PC-3 (cell line): ENCODE results near the gene TMTC2. TPM values are rescaled to one million over a fixed set of nuclear protein-coding genes. Genes with fewer than 3 reads are reported as not detected.
A peak's percentile ranks its signal among the peaks of the same experiment; 100 is the strongest.
"Not testable (repeated sequence)": the region's sequence is repeated elsewhere in the genome, so short reads cannot be mapped to it uniquely, and the experiment has no call there.

Experiments used
- ATAC-seq: fragments of 200-7000 bp; cut with Tn5 transposase; 2 replicates; pipeline ENCODE4 v1.9.1; 2020; ENCODE audit warnings: mild to moderate bottlenecking, moderate library complexity
- BruUV-seq: library from RNA; stranded (reverse); fragments of 400-500 nt; replicated peaks from 2 replicates; lab custom pipeline; 2021; lab: Mats Ljungman, UMichigan
- CTCF ChIA-PET: fragments of 300-600 bp; sonication (Branson Sonifier 250); formaldehyde crosslinking; loops from one replicate; lab custom pipeline; 2022; ENCODE audit warnings: antibody characterized with exemption; lab: Charles Lee
- POLR2A ChIA-PET: fragments of 300-600 bp; sonication (Branson Sonifier 250); formaldehyde crosslinking; loops from one replicate; lab custom pipeline; 2022; ENCODE audit warnings: antibody characterized with exemption; ENCODE audit not compliant: unreplicated experiment; lab: Charles Lee
- DNase-seq: peaks from one replicate; pipeline ENCODE4 v3.0.0-alpha.2; 2015
- H2AFZ ChIP-seq: fragments of 300-600 bp; sonication (generic); 2 replicates; pipeline ENCODE4 v1.6.0; 2016; ENCODE audit warnings: antibody characterized with exemption, low read length
- H3F3A ChIP-seq: fragments of 300-600 bp; sonication (generic); one replicate; pipeline ENCODE4 v1.6.0; 2017; ENCODE audit warnings: antibody characterized with exemption, low read length, control low read depth, mild to moderate bottlenecking; ENCODE audit not compliant: unreplicated experiment
- H3K27ac ChIP-seq: fragments of 300-600 bp; sonication (generic); 2 replicates; pipeline ENCODE4 v1.5.1; 2016; ENCODE audit warnings: mild to moderate bottlenecking, low read length
- H3K27me3 ChIP-seq: fragments of 300-600 bp; sonication (generic); 2 replicates; pipeline ENCODE4 v1.6.1; 2016; ENCODE audit warnings: low read length, mixed read lengths
- H3K36me3 ChIP-seq: fragments of 300-600 bp; sonication (generic); 2 replicates; pipeline ENCODE4 v1.6.1; 2016; ENCODE audit warnings: low read depth, mixed run types, low read length, mixed read lengths
- H3K4me1 ChIP-seq: fragments of 300-600 bp; sonication (generic); 2 replicates; pipeline ENCODE4 v1.5.1; 2016; ENCODE audit warnings: low read length; ENCODE audit not compliant: insufficient read depth
- H3K4me2 ChIP-seq: fragments of 300-600 bp; sonication (generic); 2 replicates; pipeline ENCODE4 v1.6.0; 2016; ENCODE audit warnings: low read length
- H3K4me3 ChIP-seq: fragments of 300-600 bp; sonication (generic); 2 replicates; pipeline ENCODE4 v1.5.1; 2016; ENCODE audit warnings: mild to moderate bottlenecking, low read length, mixed read lengths
- H3K79me2 ChIP-seq: fragments of 300-600 bp; sonication (generic); 2 replicates; pipeline ENCODE4 v1.6.1; 2017; ENCODE audit warnings: low read length, mixed read lengths
- H3K9ac ChIP-seq: fragments of 300-600 bp; sonication (generic); 2 replicates; pipeline ENCODE4 v1.6.0; 2016; ENCODE audit warnings: mild to moderate bottlenecking, low read length
- H3K9me2 ChIP-seq: fragments of 300-600 bp; sonication (generic); replicated peaks from 2 replicates; pipeline ENCODE4 v1.6.1; 2016; ENCODE audit warnings: mixed run types, low read length, mixed read lengths
- H3K9me3 ChIP-seq: fragments of 300-600 bp; sonication (generic); 2 replicates; pipeline ENCODE4 v1.6.1; 2016; ENCODE audit warnings: low read length, mixed read lengths
- H4K20me1 ChIP-seq: fragments of 300-600 bp; sonication (generic); 2 replicates; pipeline ENCODE4 v1.6.1; 2016; ENCODE audit warnings: low read length, mixed read lengths
- CTCF ChIP-seq: fragments of 300-600 bp; sonication (generic); conservative IDR thresholded peaks from 2 replicates; pipeline ENCODE4 v1.5.1; 2017; ENCODE audit warnings: antibody characterized with exemption, low read depth, mild to moderate bottlenecking, low read length
- EZH2 ChIP-seq: fragments of 300-600 bp; sonication (generic); IDR thresholded peaks from one replicate; pipeline ENCODE4 v1.6.1; 2017; ENCODE audit warnings: antibody characterized with exemption, mild to moderate bottlenecking, low read length; ENCODE audit not compliant: unreplicated experiment
- EZH2phosphoT487 ChIP-seq: fragments of 300-600 bp; sonication (generic); IDR thresholded peaks from 2 replicates; pipeline ENCODE4 v1.6.1; 2018; ENCODE audit warnings: mild to moderate bottlenecking, antibody characterized with exemption, low read length, borderline replicate concordance
- intact Hi-C: fragments of 100-400 bp; cut with micrococcal nuclease; formaldehyde crosslinking; loops from 2 replicates; pipeline ENCODE4 v1.9.0; 2023
- total RNA-seq: library from RNA; depleted of rRNA; stranded (reverse); fragments of >200 nt; gene quantifications from 2 replicates; pipeline ENCODE4 v1.2.3, GENCODE V29; 2014

The TMTC2 gene
- total RNA-seq, 1 experiment from 2014 or later: 10.7 TPM

GRCh38 chr12:82758749-82759330, 72.1 kb downstream of the TMTC2 start:
- Histone ChIP-seq H3K27ac (no peak overlapping the region), H2AFZ (no peak overlapping the region), H3K4me3 (no peak overlapping the region), H3K36me3 (no peaks in the 10 kb centered on the region), H3K4me1 (no peaks in the 10 kb centered on the region), H3K79me2 (no peaks in the 10 kb centered on the region), H4K20me1 (no peaks in the 10 kb centered on the region), H3K9me3 (no peaks in the 10 kb centered on the region), H3K9ac (no peak overlapping the region), H3K9me2 (no peaks in the 10 kb centered on the region), H3K27me3 (no peaks in the 10 kb centered on the region), H3F3A (no peaks in the 10 kb centered on the region), H3K4me2 (no peak overlapping the region)
- intact Hi-C loops: no loop called here
- no peak for DNase-seq
- no peak for ATAC-seq
- TF ChIP-seq CTCF (peak; percentile 34; the same call in 1 of the 2 replicates), EZH2 (no peak), EZH2phosphoT487 (no peak)
- CTCF ChIA-PET: no interaction called here
- no TSS peak for BruUV-seq
- POLR2A ChIA-PET: interaction anchor here (0.6 kb wide), 2 partner anchors 134 to 230 kb away, joined by 3 to 5 read pairs; no protein-coding TSS in a partner anchor

GRCh38 chr12:82760423-82760822, 73.7 kb downstream of the TMTC2 start:
- no peaks in the 10 kb centered on the region for H3K9me3 ChIP-seq
- intact Hi-C loops: no loop called here
- ATAC-seq: no peak
- no peaks in the 10 kb centered on the region for H3F3A ChIP-seq
- H4K20me1 ChIP-seq: no peaks in the 10 kb centered on the region
- H3K4me3 ChIP-seq: no peak overlapping the region
- ChIA-PET POLR2A (no interaction called here), CTCF (no interaction called here)
- no peak overlapping the region for H3K27ac ChIP-seq
- H3K4me2 ChIP-seq: no peak overlapping the region
- DNase-seq: no peak
- no peaks in the 10 kb centered on the region for H3K36me3 ChIP-seq
- H2AFZ ChIP-seq: no peak overlapping the region
- TF ChIP-seq EZH2phosphoT487 (no peak), CTCF (no peak), EZH2 (no peak)
- no peaks in the 10 kb centered on the region for H3K9me2 ChIP-seq
- no TSS peak for BruUV-seq
- no peaks in the 10 kb centered on the region for H3K4me1 ChIP-seq
- H3K27me3 ChIP-seq: no peaks in the 10 kb centered on the region
- no peaks in the 10 kb centered on the region for H3K79me2 ChIP-seq
- no peak overlapping the region for H3K9ac ChIP-seq

GRCh38 chr12:82765206-82765605, 78.5 kb downstream of the TMTC2 start:
- H3K27ac ChIP-seq, intact Hi-C loops, ATAC-seq, H4K20me1 ChIP-seq, H3K27me3 ChIP-seq, H3K4me1 ChIP-seq, H3K9ac ChIP-seq, CTCF ChIA-PET, H3K4me3 ChIP-seq, H3K36me3 ChIP-seq, BruUV-seq, POLR2A ChIA-PET, H3K9me3 ChIP-seq, H3F3A ChIP-seq, H3K79me2 ChIP-seq, H3K4me2 ChIP-seq, DNase-seq, H3K9me2 ChIP-seq, H2AFZ ChIP-seq: not testable (repeated sequence)
